GM19438 (cell line): ENCODE measurements around the gene KCNJ4.

Source experiments
- ATAC-seq: cut with Tn5 transposase; IDR thresholded peaks from one replicate; pipeline ENCODE4 v1.9.1; 2021; ENCODE audit warnings: low read depth; ENCODE audit not compliant: unreplicated experiment

Gene KCNJ4

DNA sequence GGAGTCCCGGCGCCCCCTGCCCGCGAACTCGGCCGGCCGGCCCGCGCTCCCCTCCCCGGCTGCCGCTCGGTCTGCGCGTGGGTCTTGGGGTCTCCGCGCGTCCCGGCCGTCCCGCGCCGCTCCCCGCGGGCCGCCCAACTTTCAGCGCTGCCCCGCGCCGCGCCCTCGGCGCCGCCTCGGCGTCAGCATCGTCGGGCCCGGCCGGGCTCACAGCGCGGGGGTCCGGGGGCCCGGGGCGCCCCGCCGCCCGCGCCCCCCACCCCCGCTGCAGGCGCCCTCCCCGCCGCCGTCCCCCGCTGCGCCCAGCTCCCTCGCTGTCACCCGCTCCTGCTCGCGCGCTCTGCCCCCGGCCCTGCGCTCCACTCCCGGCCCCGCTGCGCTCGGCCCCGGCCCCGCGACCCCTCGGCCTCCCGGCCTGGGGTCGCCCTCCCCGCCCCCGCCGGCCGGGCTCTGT lies at the start of gene KCNJ4:
Gene KCNJ4, minus strand, starts transcription at position 124 of the 454 bp plus-strand sequence. CDS start 27,067 bp downstream, outside the sequence.
- ATAC-seq, result no peak

DNA sequence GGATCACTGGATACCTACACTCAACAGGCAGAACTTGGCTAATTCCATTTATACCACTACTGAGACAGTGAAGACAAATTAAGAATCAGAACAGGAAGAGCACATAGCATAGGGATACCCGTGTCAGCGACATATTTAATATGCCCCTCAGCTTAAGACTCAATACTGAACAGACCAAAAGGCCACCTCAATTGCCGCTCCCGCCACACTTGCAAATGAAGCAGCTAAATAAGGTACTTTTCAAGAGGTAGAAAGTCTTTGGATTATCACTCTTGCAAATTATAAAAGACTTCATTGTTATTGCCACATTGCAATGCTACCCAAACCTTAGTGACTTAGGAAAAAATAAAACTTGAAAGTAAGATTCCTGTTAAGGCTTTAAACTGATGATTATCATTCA lies 48.0 kb upstream of the KCNJ4 start:
- no peak for ATAC-seq

DNA sequence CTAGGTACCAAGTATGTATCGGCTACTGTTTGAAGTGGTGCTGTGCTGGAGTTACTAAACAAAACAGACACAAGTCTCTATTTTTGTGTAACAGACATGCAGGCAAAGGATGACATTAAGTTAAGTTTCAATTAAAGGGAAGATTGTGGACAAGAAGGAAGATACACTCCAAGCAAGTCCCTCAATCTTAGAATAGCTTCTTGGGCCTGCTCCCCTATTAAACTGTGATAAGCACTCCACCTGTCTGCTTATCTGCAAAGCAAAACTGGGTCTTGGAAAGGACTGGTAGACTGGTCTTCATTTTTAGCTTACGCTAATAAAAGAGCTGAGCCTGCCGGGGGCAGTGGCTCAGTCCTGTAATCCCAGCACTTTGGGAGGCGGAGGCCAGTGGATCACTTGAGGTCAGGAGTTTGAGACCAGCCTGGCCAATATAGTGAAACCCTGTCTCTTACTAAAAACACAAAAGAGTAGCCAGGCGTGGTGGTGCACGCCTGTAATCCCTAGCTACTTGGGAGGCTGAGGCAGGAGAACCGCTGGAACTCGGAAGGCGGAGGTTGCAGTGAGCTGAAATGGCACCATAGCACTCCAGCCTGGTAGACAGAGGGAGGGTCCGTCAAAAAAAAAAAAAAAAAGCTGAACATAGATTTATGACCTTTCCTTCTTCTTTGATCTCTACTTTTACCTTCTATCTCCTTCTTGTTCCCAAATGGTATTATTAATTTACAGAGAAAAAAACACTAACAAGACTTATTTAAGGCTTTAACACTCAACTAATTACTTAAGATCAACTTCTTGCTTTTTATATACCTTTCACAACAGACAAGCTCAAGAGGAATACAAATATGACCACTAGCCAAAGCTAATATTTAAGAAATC lies 47.0 kb upstream of the KCNJ4 start:
- no peak for ATAC-seq

DNA sequence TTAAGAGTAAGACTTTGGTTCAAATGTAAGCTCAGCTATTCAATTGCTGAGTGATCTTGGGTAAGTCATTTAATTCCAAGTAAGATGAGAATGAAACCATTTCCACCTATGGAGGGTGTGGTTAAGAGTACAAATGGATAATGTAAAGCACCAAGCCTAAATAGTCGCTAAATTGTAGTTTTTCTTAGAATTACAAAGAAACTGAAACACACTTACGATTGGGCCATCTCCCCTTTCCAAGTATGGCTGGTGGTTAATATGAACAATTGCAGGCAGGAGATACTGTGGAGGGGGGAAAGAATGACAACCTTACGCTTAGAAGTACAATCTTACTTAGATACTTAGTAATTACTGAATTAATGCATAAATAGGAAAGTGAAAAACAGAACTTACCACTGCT lies 42.9 kb upstream of the KCNJ4 start:
- no peak for ATAC-seq

DNA sequence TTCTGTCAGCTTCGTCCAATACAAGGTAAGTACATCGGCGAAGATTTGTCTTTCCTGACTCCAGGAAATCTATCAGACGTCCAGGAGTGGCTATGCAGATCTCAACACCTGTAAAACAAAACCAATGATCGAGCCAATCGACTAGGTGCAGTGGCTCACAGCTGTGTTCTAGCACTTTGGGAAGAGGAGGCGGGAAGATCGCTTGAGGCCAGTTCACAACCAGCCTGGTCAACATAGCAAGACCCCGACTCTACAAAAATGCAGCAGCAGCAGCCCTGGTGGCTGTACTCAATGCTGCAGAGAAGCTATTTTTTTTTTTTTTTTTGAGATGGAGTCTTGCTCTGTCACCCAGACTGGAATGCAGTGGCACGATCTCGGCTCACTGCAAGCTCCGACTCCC lies 39.9 kb upstream of the KCNJ4 start:
- ATAC-seq, result no peak

DNA sequence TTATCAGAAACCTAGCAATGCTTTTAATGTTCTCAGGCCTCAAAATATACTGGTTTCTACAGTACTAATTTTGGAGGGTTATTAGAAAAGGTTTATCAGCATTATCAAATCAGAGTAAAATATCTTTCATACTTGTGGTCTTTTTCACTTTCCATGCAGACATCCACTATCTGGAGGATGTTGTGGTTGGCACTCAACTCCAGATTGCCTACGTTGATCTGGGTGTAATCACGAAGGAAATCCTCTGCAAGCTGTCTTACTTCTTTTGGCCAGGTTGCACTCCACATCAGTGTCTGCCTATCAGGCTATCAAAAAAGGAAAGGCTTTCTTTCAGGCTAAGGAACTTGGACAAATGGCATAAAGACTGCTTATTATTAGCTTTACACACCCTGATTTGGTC lies 39.5 kb upstream of the KCNJ4 start:
- no peak for ATAC-seq

DNA sequence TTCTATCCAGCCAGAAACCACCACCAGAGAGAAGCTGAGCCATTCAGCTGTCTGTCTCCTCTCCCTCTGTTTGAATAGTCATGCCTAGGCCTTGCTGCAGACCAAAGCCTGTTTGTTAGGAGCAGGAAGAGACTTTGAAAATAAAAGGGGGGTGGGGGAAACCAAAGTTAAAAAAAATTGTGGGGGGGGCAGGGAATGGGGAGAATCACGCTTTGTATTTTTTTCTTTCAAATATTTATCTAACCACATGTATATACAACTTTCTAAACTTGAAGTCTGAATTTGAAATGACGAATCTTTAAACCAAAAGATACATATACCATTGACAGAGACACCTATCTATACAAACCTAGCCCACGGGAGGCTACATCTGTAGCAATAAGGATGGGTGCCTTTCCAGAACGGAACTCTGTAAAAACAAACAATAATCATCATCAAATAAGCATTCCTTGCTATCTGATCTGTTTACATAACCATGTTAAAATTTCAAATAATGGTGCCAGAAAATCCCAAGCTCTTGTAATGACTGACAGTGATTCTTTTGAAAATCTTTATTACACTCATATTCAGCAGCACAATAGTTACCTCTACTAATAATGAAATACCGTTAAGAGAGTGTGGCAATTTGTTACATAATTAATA lies 36.8 kb upstream of the KCNJ4 start:
- no peak for ATAC-seq

DNA sequence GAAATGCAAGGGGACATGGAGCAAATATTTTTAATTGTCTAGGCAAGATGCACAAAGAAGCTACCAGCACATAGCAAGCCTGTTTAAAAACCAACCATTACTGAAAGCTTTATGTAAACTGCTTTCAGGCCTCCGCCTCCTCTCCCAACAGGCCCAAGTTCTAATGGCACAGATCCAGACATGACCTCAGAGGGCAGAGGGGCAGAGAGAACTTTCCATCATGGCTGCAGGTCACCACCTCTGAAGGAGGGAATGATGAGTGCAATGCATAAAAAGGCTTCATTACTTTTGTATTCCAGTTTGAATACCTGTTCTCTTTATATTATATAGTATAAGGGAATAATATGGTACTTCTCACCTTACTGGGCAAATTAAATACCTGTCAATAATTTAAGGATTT lies 35.9 kb upstream of the KCNJ4 start:
- no peak for ATAC-seq

DNA sequence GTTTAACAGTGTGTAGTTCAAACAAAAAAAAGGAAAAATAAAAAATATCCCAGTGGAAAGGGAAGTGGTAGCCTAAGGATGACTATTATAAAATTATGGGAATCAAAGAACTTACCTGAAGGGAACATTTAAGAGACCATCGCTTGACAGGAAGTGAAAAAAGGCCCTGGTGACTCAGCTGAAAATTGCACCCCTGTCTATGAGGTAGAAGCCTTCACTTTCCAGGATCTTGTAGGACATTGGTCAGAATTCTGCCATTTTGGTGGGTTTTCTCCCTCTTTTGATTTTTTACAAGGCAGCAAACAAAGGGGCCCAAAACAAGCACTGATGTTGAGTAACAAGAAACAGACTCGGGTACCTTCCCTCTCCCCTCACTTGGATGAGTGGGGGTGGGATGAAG lies 35.5 kb upstream of the KCNJ4 start:
- no peak for ATAC-seq

DNA sequence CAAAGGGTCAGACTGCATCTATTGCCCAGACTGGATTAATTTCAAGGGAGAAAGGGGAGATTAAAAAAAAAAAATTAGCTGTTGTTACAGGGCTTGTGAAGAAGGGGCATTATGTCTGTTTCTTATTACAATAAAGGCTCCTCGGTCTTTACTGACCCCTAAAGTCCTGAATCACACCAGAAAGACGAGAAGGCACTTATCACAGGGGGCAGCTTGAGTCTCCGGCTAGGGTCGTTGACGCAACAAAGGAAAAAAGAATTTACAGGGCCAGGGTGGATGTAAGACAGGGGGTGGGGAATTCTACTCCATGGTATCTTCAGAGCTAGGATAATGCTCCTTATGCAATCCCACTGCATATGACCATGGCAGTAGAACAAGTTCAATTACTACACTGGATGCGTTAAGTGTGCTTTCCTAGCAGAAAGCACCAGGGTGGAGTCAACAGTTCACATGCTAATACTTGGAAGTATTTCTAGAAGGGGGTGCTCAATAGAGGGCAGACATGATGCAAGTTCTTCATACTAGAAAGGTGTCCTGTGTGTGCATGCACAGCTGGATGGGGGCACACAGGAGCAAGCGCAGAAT lies 34.7 kb upstream of the KCNJ4 start:
- ATAC-seq, result no peak

DNA sequence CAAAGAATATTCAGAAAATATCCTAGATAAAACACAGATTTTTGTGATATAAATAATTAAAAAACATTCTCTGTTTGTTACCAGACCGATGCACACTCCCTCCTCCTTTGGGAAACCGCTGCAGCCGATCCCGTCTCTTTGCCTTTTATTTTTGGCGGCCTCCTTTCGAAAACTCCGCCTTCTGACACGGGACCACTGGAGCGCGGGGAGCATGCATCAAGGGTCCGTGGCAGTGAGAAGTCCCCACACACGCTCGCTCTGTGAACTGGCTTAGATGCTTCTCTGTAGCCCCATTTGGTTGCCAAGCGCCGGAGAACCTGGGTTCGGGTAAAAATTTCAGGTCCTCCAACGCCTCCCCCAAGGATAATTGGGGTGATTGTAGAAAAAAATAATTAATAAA lies 34.1 kb upstream of the KCNJ4 start:
- ATAC-seq, result no peak

DNA sequence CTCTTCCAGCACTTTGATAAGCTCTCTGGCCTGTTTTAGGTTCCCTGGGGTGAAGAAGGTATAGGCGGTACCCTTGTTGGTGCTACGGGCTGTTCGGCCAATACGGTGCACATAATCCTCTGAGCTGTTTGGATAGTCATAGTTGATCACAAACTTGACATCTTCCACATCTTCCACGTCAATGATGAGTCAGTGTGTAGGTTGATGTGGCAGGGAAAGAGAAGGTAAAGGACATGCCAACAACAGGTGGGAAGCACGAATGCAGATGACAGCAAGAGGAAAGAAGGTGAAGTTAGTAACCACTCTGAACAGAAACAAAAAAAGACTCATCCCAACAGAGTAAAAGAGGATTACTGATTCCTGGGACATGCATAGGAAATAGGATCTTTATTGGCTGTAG lies 32.9 kb upstream of the KCNJ4 start:
- no peak for ATAC-seq

DNA sequence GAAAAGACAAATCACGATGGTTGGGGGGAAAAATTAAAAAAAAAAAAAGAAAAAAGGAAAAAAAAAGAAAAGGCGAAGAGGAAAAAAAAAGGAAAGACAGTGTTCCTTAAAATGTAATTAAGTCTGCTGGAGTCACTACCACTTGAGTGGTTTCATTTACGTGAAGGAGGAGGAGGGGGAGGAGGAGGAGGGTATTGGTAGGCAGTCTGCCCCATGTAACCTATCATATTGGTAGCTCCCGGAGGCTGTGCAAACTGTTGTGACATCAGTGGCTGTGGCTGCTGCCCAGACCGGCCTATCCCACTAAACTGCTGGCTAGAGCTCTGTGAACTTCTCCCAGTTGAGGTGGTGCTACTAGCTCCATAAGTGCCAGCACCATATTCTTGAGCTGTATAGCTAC lies 30.8 kb upstream of the KCNJ4 start:
- no peak for ATAC-seq

DNA sequence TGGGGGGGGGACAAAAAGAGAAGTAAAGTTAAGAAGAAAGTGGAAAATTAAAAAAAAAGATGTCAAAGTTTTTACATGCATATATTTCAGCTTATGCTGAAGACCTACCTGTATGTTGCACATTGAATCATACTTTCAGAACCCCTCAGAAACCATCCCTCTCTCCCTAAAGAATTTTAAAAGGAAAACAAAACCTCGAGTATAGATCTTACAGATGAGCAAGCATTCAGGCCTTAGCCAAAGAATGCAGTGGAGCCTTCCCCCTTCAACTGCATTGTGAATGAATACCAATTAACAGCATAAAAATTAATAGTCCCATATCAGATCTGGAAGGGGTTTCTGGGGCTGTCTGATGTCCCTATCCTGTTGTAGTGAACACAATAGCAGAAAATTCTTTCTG lies 29.2 kb upstream of the KCNJ4 start:
- ATAC-seq, result no peak

DNA sequence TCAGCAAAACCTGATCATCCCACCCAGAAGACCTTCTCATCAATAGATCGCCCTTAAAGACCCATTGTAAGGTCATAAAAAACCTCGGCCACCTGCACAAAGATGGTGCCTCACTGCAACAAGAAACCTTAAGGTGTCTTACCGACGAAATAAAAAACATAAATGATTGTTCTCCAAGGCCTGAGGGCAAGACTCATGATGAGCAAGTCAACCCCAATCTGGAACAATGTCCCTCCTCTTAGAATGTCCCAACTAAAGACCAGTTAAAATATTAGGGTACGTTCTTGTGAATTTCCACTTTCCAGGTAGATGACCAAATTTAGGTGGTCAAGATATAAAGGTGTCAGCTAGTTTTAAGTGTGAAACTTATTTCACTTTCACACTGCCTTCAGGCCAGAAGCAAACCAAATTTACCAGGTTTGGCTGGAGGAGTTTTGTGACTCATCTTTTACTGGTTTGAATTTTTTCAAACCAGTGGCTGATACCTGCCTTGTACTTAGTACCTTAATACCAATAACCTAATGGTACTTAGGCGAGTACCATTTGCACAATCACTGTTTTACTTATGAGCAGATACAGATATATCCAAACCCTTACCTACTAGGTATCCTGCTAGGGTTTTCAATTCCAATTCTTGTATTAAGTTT lies 27.8 kb upstream of the KCNJ4 start:
- no peak for ATAC-seq

DNA sequence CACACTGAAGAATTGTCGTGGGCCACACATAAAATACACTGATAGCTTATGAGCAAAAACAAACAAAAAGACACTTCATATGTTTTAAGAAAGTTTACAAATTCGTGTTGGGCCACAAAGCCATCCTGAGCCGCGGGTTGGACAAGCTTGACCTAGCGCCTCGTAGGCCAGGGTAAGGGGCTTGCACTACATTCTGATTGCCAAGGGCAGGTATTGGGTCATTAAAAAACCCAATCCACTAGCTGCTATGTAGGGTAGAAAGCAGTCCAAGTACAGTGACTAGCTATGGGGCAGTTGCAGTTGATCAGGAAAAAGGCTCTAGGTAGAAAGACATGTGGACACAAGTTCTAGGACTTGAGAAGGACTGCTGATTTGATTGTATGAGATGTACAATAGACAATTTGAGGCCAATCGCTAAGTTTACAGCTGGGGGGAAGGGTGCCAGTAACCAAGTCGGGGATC lies 26.9 kb upstream of the KCNJ4 start:
- ATAC-seq, result no peak

DNA sequence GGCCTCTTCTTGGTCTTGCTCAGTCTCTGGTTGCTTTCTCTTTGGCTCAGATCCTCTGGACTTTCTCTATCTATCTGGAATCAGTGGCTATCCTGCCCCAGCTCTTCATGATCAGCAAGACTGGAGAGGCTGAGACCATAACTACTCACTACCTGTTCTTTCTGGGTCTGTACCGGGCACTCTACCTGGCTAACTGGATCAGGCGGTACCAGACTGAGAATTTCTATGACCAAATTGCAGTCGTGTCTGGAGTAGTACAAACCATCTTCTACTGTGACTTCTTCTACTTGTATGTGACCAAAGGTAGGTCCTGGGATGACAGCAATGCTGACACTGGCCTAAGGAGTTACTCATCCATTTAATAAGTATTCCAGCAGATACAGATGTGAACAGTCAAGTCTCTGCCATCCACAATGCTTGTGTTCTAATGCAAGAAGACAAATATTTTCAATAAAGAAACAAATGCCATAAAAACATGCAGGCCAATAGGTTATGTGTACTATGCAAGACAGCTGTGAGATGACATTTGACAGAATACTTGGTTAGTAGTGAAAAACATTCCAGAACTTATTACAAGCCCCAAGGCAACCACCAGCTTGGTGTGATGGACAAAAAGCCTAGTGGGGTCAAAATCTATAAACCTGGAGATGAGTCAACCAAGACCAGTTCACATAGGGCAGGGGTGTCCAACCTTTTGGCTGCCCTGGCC lies 26.3 kb upstream of the KCNJ4 start:
- no peak for ATAC-seq

DNA sequence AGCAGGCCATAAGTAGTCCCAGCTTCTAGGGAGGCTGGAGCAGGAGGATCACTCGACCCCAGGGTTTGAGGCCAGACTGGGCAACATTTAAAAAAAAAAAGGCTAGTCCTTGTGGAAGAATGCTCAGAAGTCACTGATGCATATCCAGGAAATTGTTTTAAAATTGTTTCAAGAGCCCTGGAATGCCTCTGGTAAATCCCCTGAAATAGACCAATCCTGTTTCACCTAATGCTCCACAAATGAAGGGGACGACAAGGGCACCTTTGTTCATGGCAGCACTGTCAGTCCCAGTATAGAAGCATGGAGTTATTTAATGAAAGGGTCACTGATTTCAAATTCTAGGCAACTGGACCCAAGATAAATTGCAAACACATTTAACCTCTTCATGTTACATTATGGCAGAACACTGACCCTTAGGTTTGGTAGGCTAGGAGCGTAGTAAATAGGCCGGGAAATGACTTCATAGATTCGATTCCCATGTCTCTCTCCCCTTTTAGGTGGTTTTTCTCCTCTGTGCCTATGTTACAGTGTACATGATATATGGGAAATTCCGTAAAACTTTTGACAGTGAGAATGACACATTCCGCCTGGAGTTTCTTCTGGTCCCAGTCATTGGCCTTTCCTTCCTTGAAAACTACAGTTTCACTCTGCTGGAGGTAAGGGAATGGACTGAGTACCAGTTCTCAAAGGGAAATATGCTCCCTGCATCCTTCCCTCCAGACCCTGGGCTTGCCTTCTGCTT lies 24.3 kb upstream of the KCNJ4 start:
- no peak for ATAC-seq

DNA sequence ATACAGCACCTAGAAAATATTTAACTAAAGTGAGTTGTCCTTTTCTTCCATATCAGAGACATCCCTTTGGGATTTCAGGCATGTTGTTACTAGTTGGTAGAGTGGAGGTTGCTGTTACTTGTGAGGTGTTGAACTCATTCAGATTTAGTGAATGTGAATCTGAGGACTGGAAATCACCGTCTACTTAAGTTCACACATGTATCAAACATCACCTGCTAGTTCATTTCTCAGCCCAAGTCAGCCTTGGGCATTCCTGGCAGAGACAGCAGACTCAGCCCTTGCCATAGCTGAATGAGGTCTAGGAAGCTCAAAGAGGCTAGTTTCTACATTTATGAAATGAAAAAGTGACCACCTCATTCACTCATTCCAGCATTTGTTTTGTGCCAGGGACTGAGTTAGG lies 22.6 kb upstream of the KCNJ4 start:
- ATAC-seq, result no peak
